GM18502 (cell line): ENCODE data around the gene KPRP.

Experiments
- ATAC-seq: cut with Tn5 transposase; IDR thresholded peaks from one replicate; pipeline ENCODE4 v1.9.1; 2021; ENCODE audit warnings: mild to moderate bottlenecking; ENCODE audit not compliant: unreplicated experiment, poor library complexity

KPRP gene, protein sequence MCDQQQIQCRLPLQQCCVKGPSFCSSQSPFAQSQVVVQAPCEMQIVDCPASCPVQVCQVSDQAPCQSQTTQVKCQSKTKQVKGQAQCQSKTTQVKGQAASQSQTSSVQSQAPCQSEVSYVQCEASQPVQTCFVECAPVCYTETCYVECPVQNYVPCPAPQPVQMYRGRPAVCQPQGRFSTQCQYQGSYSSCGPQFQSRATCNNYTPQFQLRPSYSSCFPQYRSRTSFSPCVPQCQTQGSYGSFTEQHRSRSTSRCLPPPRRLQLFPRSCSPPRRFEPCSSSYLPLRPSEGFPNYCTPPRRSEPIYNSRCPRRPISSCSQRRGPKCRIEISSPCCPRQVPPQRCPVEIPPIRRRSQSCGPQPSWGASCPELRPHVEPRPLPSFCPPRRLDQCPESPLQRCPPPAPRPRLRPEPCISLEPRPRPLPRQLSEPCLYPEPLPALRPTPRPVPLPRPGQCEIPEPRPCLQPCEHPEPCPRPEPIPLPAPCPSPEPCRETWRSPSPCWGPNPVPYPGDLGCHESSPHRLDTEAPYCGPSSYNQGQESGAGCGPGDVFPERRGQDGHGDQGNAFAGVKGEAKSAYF

GRCh38 chr1:152757747-152758146 is at the start of gene KPRP:
Gene KPRP (plus strand): TSS chr1:152758025. CDS start chr1:152759589, 1,564 bp downstream.
- ATAC-seq, result no peak

DNA sequence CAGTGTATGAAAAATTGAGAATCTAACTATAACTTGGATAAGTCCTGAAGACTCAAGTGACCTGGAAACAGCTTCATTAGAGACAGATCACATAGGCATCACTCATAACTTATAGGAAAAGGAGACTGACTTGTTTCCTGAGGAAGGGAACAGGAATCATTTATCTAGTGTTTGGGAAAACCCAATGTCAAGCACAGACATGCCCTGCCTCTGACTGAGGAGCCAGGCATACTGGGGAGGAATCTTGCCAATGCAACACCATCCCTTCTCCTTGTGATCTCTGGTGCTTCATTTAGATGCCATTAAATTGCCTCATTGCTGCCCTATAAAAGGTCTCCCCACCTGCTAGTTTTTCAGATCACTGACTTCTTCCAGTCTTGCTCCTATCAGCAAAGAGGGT is 39.6 kb upstream of the KPRP start:
- no peak for ATAC-seq

GRCh38 chr1:152725261-152725660 is 32.6 kb upstream of the KPRP start:
- ATAC-seq, result no peak

DNA sequence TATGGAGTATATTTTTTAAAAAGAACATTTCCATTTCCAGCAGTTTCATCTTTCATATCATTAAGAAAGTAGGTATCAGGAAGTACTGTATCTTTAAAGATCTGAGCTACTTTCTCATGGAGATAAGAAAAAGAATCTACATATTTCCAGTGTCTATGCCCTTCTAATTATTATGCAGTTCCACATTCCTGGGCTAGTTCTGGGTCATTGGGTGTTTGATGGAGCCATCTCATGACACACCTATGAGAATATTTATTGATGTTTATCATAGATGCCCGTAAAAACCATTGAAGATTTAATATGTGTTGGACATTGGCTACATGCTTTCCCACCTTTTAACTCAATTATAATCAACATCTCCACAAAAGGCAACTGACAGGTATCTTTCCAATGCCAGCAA is 28.8 kb upstream of the KPRP start:
- no peak for ATAC-seq

DNA sequence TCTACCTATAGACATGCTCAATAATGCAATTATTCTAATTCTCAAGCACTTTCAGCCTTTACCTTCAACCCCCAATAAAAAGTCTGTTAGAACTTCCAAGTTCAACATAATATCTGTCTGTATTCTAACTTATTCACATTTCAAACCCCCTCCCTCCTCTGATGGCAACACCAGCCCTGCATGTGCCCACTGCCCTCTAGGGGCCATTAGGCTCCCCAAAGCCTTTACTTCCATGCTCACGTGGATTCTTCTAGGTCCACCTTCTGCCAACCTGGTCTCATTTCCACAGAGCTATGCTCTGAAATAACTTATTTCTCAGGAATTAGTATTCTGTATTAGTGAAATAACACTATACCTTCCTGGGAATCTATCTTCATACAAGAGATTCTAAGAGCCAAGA is 22.2 kb upstream of the KPRP start:
- ATAC-seq, result no peak

DNA sequence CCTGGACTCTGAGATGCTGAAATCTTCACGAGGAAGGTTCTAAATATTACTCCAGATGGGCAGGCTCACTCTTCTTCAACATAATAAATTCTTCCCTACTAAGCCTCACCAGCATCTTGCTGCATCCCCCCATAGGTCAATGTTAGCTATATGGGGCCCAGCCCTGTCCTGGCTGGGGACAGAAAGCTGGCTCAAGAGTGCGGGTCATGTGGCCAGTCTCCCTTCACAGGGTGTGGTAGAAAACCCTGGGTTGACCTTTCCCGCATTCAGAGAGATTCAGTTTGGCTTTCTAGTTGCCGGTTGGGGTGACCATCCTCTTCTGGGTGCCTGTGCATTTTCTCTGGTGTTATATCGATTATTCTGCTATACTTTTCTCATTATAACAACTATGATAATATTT is 19.8 kb upstream of the KPRP start:
- no peak for ATAC-seq

DNA sequence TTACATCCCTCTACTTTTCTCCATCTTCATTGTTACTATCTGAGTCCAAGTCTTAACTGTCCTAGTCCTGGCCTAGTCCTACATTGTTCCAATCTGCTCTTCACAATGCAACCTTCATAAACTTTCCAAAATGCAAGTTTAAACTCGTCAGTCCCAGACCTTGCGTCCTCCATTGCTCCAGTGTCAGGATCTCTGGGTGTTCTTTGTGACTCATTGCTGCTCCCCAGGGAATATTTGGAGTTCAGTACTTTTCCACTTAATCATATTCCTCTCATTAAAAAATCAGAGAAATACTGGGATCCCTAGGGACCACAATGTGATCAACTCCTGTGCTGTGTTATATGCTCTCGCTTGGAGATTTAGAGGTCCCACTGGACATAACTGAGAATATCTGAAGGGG is 18.0 kb upstream of the KPRP start:
- ATAC-seq, result no peak

DNA sequence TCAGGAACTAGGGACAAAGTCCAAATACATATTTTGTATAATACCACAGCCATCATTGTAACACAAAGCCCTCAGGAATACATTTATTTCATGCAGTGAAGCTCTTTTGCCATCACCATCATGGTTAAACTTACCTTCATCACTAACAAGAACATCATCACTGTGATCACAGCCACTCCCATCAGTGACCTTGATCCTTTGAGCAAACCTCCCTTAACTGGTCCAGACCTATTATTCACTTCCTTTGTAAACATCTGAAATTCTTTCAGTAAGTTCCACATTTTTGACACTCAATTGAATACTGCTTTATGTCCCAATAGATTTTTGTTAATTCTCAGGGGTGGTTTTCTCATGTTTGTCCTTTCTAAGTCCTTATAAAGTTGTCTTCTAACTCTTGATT is 16.2 kb upstream of the KPRP start:
- no peak for ATAC-seq

GRCh38 chr1:152743371-152744145 is 14.3 kb upstream of the KPRP start:
- no peak for ATAC-seq

DNA sequence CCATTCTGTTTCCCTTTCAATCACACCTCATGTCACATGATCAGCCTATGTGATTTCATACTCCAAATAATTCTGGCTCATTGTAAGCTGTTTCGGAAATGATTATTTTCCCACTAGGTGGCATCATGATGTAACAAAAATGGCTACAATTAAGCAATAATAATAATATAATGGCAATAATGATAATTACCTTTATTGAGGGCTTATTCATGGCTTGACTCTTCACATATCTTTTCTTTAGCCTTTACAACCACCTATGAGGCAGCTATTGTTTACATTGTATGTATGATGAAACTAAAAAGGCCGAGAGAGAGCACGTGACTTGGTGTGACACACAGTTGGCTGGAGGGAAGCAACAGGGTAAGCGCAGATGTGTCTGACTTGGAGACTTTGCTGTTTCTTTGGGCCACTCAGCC is 12.5 kb upstream of the KPRP start:
- no peak for ATAC-seq

DNA sequence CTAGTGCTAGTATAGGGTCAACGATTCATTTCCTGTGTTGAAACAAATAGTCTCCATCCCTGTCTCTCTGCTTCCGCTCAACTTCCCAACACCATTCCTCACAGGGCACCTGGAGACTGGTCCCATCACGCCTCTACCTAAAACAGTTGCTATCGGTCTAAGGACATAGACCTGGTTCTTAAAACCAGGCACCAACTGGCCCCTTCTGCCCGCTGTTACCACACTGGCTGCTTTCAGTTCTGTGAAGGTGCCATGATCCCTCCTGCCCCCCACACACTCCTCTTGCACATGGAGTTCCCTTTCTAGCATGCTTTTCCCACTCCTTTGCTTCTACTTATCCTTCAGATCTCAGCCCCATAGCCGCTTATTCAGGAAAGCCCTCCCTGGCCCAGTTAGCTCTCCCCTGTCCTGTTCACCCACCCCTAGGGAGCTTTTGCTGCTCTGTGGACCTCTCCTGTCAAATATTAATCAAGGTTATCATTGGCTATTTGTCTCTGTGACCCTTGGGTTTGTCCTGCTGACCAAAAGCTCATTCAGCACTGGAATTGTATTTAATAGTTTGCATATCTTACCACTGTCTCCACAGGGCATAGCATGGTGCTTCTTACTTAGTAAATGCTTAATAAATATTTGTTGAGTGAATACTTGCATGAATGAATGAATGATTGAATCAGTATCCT is 11.9 kb upstream of the KPRP start:
- no peak for ATAC-seq

DNA sequence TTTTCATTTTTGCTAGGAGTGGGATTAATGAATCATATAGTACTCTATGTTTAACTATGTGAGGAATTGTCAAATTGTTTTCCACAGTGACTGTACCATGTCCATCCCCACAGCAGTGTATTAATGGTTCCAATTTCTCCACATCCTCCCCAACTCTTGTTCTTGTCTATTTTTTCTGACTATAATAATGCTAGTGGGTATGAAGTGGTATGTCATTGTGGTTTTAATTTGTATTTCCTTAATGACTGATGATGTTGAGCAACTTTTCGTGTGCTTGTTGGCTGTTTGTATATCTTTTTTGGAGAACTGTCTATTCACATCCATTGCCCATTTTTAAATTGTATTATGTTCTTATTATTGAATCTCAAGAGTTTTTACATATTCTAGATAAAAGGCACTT is 10.0 kb upstream of the KPRP start:
- ATAC-seq, result no peak

DNA sequence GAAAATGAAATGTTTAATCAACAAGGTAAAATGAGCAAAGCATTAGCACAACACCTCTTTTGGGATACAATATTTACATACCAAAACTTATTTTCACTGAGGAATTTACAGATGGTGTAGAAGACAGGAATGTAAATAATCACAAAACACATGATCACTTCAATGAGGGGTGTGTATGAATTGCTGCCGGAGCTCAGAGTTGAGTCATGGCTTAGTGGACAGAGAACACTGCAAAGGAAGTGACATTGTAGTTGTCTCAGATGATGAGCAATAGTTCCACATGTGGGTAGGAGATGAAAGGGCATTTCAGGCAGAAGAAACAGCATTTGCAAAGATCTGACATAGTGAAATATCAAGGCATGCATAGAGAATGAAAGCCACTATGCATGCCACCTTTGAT is 5.6 kb upstream of the KPRP start:
- no peak for ATAC-seq

GRCh38 chr1:152753586-152753985 is 4.2 kb upstream of the KPRP start:
- ATAC-seq, result no peak

GRCh38 chr1:152756872-152757271 is 953 bp upstream of the KPRP start:
- no peak for ATAC-seq

GRCh38 chr1:152758636-152759035 is 811 bp downstream of the KPRP start:
- ATAC-seq, result no peak

- ATAC-seq, result no peak
Measured at GRCh38 chr1:152759453-152760173, 1.8 kb downstream of the KPRP start.

GRCh38 chr1:152760551-152761190 is 2.8 kb downstream of the KPRP start:
- ATAC-seq, result no peak

GRCh38 chr1:152761609-152762213 is 3.9 kb downstream of the KPRP start:
- no peak for ATAC-seq
